Measurements from ENCODE around the gene ANXA4.
"Not testable (repeated sequence)": the region's sequence is repeated elsewhere in the genome, so short reads cannot be mapped to it uniquely, and the experiment has no call there.

The ANXA4 gene

GRCh38 chr2:69753659-69754363 lies 11.9 kb downstream of the ANXA4 start:
- DNase-seq (ENCODE audit: low read depth in 2 of 2), result no peak

- DNase-seq (ENCODE audit: low read depth in 2 of 2), result no peak
Observed at GRCh38 chr2:69754633-69755032, 12.7 kb downstream of the ANXA4 start.

DNA sequence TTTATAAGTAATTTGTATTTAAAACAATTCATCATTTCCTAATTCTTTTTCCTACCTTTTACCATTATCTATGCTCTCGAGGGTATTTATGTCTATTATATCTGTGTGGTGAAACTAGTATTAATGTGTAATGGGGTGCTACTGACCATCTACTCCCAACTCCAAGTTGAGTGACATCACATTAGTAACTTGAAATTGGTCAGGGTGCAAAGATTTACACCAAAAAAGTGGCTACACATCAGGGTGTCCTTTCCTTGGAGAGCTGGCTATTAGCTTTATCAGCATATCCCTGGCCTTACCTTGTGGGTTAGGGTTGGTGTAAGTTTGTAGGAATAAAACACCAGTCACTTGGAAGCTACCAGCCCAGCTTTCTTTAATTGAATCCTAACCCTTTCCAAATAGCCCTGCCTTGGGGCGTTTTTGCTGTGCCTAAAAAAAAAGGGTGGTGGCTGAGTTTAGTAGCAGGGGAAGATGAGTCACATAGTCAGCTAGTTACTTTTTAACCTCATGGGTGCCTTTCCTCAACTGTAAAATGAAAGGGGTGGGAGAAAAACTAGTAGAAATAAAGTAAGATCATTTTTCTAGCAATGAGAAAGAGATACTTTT lies 14.0 kb downstream of the ANXA4 start:
- no peak for DNase-seq (ENCODE audit: low read depth in 2 of 2)

- no peak for DNase-seq (ENCODE audit: low read depth in 2 of 2)
Observed at GRCh38 chr2:69762025-69762424, 20.1 kb downstream of the ANXA4 start.

- no peak for DNase-seq (ENCODE audit: low read depth in 2 of 2)
Observed at GRCh38 chr2:69762513-69763494, 20.9 kb downstream of the ANXA4 start.

DNA sequence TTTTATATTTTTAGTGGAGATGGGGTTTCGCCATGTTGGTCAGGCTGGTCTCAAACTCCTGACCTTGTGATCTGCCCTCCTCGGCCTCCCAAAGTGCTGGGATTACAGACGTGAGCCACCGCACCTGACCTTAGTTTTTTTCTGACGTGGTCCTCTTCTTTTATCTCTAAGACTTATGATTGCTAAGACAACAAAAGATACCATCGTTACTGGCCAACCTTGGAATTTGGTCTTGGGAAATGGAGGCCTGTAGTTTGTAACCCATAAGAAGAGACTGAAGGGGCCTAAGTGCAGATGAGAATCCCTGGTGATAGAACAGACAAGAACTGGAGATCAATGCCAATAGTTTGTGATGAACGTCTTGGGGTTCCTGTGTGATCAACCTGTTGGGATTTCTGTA lies 21.9 kb downstream of the ANXA4 start:
- not testable (repeated sequence) for DNase-seq (ENCODE audit: low read depth in 2 of 2)

GRCh38 chr2:69764286-69765095 lies 22.6 kb downstream of the ANXA4 start:
- DNase-seq (ENCODE audit: low read depth in 2 of 2), result no peak

DNA sequence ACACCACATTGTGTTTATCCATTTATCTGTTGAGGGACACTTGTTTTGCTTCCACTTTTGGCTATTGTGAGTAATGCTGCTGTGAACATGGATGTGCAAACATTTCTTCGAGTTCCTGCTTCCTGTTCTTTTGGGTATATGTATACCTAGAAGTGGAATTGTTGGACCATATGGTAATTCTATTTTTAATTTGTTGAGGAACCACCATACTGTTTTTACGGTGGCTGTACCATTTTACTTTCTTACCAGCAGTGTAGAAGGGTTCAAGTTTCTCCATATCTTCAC lies 23.1 kb downstream of the ANXA4 start:
- no peak for DNase-seq (ENCODE audit: low read depth in 2 of 2)

- no peak for DNase-seq (ENCODE audit: low read depth in 2 of 2)
Observed at GRCh38 chr2:69766014-69766413, 24.1 kb downstream of the ANXA4 start.

DNA sequence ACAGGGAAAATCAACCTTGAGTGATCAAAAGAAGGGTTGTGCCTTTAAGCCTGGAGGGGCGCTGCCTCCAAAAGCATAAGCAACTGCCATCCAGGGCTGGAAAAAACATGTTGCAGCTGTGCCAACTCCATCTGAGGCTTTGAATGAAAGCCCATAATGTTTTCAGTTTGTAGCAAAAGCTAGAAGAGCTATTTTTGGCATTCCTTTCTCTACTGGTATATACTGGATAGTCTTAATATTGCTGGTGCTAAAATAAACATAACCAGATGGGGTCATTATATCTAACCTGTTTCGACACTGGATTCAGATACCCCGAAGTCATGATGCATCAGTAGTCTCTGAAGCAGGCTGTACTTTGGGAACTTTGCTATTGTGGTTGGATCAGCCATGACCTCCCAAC lies 25.1 kb downstream of the ANXA4 start:
- no peak for DNase-seq (ENCODE audit: low read depth in 2 of 2)

DNA sequence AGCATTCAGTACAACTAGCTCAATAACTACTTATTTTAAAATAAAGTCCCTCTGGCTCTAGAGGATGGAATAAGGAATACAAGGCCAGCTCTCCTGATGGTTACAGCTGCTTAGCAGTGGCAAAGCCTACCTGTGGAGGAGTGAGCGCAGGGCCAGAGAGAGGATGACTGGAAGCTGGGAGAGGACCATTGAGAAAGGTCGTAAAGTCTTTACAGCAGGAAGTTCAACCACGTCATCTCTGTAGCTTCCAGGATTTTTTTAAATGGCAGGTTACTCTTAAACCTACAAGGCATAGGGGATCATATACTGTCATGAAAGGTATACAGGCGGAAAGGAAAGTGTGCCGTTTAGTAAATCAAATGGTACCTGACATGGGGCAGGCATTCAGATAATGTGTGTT lies 26.3 kb downstream of the ANXA4 start:
- DNase-seq (ENCODE audit: low read depth in 2 of 2), result no peak

DNA sequence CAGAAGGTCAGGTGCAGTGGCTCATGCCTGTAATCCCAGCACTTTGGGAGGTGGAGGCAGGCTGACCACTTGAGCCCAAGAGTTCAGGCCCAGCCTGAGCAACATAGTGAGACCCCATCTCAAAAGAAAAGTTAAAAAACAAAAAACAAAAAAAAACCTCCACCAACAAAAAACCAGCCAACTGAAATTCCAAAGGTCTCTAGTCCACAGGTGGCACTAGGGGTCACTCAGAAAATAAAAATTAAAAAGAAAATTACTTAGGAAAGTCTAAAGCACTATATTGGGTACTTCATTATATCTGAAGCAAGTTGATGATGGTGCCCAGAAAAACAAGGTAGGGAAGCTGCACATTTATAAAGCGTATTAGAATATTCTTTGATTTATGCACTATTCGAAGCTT lies 26.9 kb downstream of the ANXA4 start:
- DNase-seq (ENCODE audit: low read depth in 2 of 2), result no peak

GRCh38 chr2:69769272-69769671 lies 27.3 kb downstream of the ANXA4 start:
- DNase-seq (ENCODE audit: low read depth in 2 of 2), result no peak

DNA sequence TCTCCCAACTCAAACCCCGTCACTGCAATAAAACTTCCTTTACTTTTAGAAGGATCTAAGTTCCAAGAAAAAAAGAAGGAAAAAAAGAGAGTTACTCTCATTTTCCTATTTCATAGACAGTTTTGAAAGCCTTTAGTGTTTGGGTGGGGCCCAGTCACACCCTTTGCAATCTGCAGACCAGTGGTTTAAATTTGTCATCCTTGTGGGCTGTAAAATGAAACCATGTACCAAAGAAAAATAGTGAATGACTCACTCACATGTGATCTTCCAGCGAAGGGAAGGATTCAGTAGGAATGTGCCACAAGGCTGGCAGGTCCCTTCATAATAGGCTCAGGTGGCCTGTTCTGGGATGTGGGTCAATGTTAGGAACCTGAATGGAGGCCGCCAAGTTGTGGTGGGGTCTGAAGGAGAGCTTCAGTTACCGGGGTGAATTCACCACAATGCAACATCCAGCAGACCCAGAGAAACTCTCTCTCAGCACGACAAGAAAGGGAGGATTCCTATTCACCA lies 28.3 kb downstream of the ANXA4 start:
- DNase-seq (ENCODE audit: low read depth in 2 of 2), result no peak

DNA sequence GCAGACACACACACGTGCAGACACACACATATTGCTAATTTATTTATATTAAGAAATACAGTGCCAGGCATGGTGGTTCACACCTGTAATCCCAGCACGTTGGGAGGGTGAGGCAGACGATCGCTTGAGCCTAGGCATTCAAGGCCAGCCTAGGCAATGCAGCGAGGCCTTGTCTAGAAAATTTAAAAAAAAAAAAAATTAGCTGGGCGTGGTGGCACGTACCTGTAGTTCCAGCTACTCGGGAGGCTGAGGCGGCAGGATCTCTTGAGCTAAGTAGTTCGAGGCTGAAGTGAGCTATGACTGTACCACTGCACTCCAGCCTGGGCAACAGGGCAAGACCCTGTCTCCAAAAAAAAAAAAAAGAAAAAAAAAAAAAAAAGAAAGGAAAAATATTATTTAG lies 28.8 kb downstream of the ANXA4 start:
- DNase-seq (ENCODE audit: low read depth in 2 of 2), result no peak

- DNase-seq (ENCODE audit: low read depth in 2 of 2), result no peak
Observed at GRCh38 chr2:69771461-69771860, 29.5 kb downstream of the ANXA4 start.

- DNase-seq (ENCODE audit: low read depth in 2 of 2), result no peak
Observed at GRCh38 chr2:69773206-69773605, 31.3 kb downstream of the ANXA4 start.

DNA sequence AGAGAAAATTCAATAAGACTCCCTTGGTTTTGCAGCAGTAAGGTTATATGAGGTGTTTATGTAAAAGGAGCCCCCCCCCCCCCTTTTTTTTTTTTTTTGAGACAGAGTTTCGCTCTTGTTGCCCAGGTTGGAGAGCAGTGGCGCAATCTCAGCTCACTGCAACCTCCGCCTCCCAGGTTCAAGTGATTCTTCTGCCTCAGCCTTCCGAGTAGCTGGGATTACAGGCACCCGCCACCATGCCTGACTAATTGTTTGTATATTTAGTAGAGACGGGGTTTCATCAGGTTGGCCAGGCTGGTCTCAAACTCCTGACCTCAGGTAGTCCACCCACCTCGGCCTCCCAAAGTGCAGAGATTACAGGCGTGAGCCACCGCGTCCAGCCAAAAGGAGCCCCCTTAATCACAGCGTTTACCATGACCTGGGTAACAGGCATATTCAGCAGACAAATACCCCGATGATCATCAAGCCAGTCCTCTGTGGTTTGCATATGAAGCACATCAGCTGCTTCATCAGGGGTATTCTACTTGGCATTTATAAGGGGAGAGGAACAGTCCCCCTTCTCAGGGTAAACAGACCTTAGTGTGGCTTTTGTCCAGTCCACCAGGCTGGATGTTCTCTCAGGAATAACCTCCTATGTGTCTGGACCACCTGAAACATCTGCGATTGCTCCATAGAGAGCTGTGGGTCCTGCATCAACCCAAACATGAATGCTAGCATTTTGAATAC lies 32.5 kb downstream of the ANXA4 start:
- DNase-seq (ENCODE audit: low read depth in 2 of 2), result not testable (repeated sequence)

DNA sequence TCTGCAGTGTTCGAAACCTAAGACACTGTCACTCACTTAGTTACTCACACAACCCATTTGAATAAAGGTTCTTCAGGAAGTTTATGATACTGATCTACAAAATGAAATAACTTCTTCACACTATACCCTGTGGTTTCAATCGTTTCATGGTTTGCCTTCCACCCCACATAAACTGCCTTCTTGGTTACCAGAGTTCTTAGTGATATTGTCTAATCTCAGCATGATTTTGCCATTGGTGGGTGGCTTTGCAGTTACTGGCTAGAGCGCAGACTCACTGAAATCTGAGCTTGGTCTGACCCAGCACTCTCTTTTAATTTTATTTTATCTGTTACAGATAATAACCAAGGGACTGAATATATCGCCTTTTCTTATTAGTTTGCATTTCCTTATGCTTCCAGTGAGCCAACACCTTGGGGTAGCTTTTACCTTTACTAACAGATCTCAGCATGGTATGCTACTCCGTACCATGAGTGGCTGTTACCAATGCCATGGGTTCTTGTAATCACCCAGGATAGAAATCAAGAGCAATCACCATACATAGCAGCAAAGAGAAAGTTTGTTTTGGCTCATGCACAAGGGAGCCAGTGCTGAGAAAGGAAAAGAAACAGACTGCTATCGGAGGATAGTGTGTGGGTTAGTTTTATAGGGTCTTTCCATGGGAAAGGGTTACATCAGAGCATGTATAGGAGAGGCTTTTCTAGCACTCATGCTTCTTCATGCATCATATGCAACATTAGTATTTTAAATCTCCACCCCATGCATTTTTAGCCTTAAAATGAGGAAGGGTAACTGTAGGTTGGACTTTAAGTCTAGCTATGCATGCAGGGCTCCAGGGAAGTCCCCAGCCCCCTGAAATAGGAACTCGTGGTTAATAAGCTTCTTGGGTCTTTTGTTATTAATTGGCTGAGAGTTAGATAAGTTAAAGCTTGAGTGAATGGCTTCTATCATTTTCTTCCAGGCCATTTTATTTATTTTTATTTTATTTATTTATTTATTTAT lies 33.3 kb downstream of the ANXA4 start:
- no peak for DNase-seq (ENCODE audit: low read depth in 2 of 2)

Measured in stimulated activated CD8-positive, alpha-beta memory T cell treated with anti-CD3 and anti-CD28 coated beads, Interleukin-7, amount 100 ng/mL, for 1 hour (primary cell).